GM12878 (cell line): ENCODE results near the gene GGA2. TPM values are rescaled to one million over a fixed set of nuclear protein-coding genes. Genes with fewer than 3 reads are reported as not detected.

Source experiments
- ATAC-seq: fragments of 200-7000 bp; cut with Tn5 transposase; 3 replicates; pipeline ENCODE4 v1.9.1; 2020; ENCODE audit warnings: mild to moderate bottlenecking, moderate library complexity
- BruUV-seq: library from RNA; stranded (reverse); fragments of 400-500 nt; replicated peaks from 2 replicates; lab custom pipeline; 2021; lab: Mats Ljungman, UMichigan
- CTCF ChIA-PET: fragments of 300-600 bp; sonication (Branson Sonifier 250); formaldehyde crosslinking; extraction: SDS; loops from one replicate; lab custom pipeline; 2021; ENCODE audit warnings: inconsistent platforms; lab: Yijun Ruan, JAX
- POLR2A ChIA-PET: fragments of 350-600 bp; formaldehyde crosslinking; extraction: SDS; loops from one replicate; lab custom pipeline; 2021; ENCODE audit warnings: inconsistent platforms; lab: Charles Lee
- RAD21 ChIA-PET: fragments of 300-600 bp; sonication (Branson Sonifier 250); formaldehyde crosslinking; loops from one replicate; lab custom pipeline; 2023; ENCODE audit warnings: antibody characterized with exemption; ENCODE audit not compliant: unreplicated experiment; lab: Charles Lee
- SMC1A ChIA-PET: fragments of 300-600 bp; sonication (Branson Sonifier 250); formaldehyde crosslinking; loops from one replicate; lab custom pipeline; 2023; ENCODE audit not compliant: unreplicated experiment, uncharacterized antibody; lab: Charles Lee
- DNase-seq: peaks from one replicate; pipeline ENCODE4 v3.0.0-alpha.2; 2011; ENCODE audit warnings: low read depth, low spot score
- FAIRE-seq: peaks from 3 replicates; lab custom pipeline; 2011; peaks lifted over from hg19 to GRCh38; lab: Jason Lieb, UNC
- H2AFZ ChIP-seq: 2 replicates; pipeline ENCODE4 v1.6.0; 2011; ENCODE audit warnings: low read depth, low read length, control low read depth; ENCODE audit not compliant: control insufficient read depth
- H3K27ac ChIP-seq: 2 replicates; pipeline ENCODE4 v1.5.1; 2011; ENCODE audit warnings: control low read depth; ENCODE audit not compliant: control insufficient read depth, insufficient read depth
- H3K27me3 ChIP-seq, 2 experiments: replicated peaks in 1 of 2; 2 replicates each; pipeline versions ENCODE4 v1.6.0 to v1.6.1; 2011; ENCODE audit warnings: low read length in 1 of 2; ENCODE audit not compliant: control insufficient read depth in 2 of 2, insufficient read depth in 2 of 2
- H3K36me3 ChIP-seq, 2 experiments: 2 replicates each; pipeline ENCODE4 v1.5.1; 2011; ENCODE audit warnings: low read length in 1 of 2; ENCODE audit not compliant: control insufficient read depth in 2 of 2, insufficient read depth in 2 of 2
- H3K4me1 ChIP-seq: 2 replicates; pipeline ENCODE4 v1.6.1; 2011; ENCODE audit warnings: mild to moderate bottlenecking, low read length, moderate library complexity, mixed read lengths; ENCODE audit not compliant: control insufficient read depth, insufficient read depth
- H3K4me2 ChIP-seq: 2 replicates; pipeline ENCODE4 v1.6.0; 2011; ENCODE audit warnings: control low read depth; ENCODE audit not compliant: control insufficient read depth, insufficient read depth
- H3K4me3 ChIP-seq: fragments of 200-600 bp; sonication (generic); 2 replicates; pipeline ENCODE4 v1.5.1; 2016
- H3K79me2 ChIP-seq: 2 replicates; pipeline ENCODE4 v1.6.0; 2011; ENCODE audit warnings: low read length; ENCODE audit not compliant: control insufficient read depth, insufficient read depth
- H3K9ac ChIP-seq: 2 replicates; pipeline ENCODE4 v1.8.0; 2011; ENCODE audit warnings: low read length, control low read depth, mixed read lengths; ENCODE audit not compliant: control insufficient read depth, insufficient read depth
- H3K9me3 ChIP-seq: replicated peaks from 3 replicates; pipeline ENCODE4 v1.5.1; 2011; ENCODE audit warnings: mild to moderate bottlenecking, low read length; ENCODE audit not compliant: control insufficient read depth, insufficient read depth
- H4K20me1 ChIP-seq: 2 replicates; pipeline ENCODE4 v1.6.0; 2011; ENCODE audit not compliant: control insufficient read depth, insufficient read depth
- WGBS: methylation state at CpG from one replicate; pipeline ENCODE4 v1.1.6; 2016; ENCODE audit warnings: low lambda C conversion rate; ENCODE audit not compliant: insufficient replicate concordance, insufficient coverage; ENCODE audit errors: missing lambda C conversion rate; 5-methylcytosine and 5-hydroxymethylcytosine counted together
- in situ Hi-C: fragments of 300-500 bp; cut with MboI; formaldehyde crosslinking; loops from 9 replicates; pipeline ENCODE4 v1.14.3; 2018; ENCODE audit warnings: mixed read lengths
- intact Hi-C: fragments of 100-400 bp; cut with micrococcal nuclease; formaldehyde crosslinking; loops from one replicate; pipeline ENCODE4 v1.14.2; 2022; ENCODE audit not compliant: unreplicated experiment
- polyA plus RNA-seq, 11 experiments: library from polyadenylated mRNA; depleted of rRNA in 4 of 11; unstranded in 6 of 11; stranded (reverse) in 5 of 11; fragments of >200 nt; fragmentation: Nextera tagmentation in 4 of 11; fragmentation: Illumina TruSeq in 1 of 11; extraction: Ambion mirVana in 4 of 11; extraction: Trizol in 1 of 11; gene quantifications; 1 replicate in 1 of 11; 2 replicates in 10 of 11; pipeline versions ENCODE4 v1.2.1 to v1.2.3, GENCODE V29; 2011 to 2016; ENCODE audit warnings: inconsistent platforms in 2 of 11, missing spikeins in 2 of 11, low read depth in 1 of 11
- total RNA-seq, 4 experiments: library from RNA; depleted of rRNA in 3 of 4; stranded (reverse); fragments of >200 nt in 3 of 4; fragmentation: Illumina TruSeq in 1 of 4; extraction: Trizol in 1 of 4; gene quantifications; 2 replicates each; pipeline versions ENCODE4 v1.2.1 to v1.2.3, GENCODE V29; 2013 to 2021
- TF ChIP-seq, protein P1 (sequence below): fragments of 450-650 bp; conservative IDR thresholded peaks from 2 replicates; pipeline ENCODE4 v1.6.1; 2017; ENCODE audit warnings: mild to moderate bottlenecking, moderate library complexity
- TF ChIP-seq, protein P2 (sequence below): fragments of 450-650 bp; IDR thresholded peaks from 2 replicates; pipeline ENCODE4 v1.6.1; 2016; ENCODE audit warnings: mild to moderate bottlenecking

The GGA2 gene
- total and polyA plus RNA-seq, 10 of the 15 experiments (the other 5 are each of a cell fraction or from before 2014, with no cell fraction given), result 14.1 to 153 (median 86.6) TPM

DNA sequence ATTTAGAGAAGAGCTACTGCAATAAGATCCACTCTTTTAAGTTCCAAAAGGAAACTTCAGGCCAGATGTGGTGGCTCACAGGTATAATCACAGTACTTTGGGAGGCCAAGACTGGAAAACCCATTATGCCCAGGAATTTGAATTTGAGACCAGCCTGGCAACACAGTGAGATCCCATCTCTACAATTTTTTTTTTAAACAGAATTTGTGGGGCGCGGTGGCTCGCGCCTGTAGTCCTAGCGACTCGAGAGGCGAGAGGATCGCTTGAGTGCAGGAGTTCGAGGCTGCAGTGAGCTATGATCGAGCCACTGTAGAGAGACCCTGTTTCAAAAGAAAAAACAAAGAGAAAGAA lies 58.1 kb downstream of the GGA2 start:
- DNase-seq (no peak), FAIRE-seq (no peak), ATAC-seq (no peak; the same call in 2 of the 3 replicates)
- no TSS peak for BruUV-seq
- Histone ChIP-seq H3K9ac (peak overlapping the region; percentile 72), H3K4me1 (0 out of 2 replicates have a peak, but pooled peaks cover 4% of the 10 kb centered on the region), H3K79me2 (peaks cover 6% of the 10 kb centered on the region), H3K4me3 (peak overlapping the region; percentile 79), H3K36me3 (no peaks in the 10 kb centered on the region; a peak in 1 of 4 replicates), H3K9me3 (no peaks in the 10 kb centered on the region), H4K20me1 (no peaks in the 10 kb centered on the region), H3K27me3 (no peaks in the 10 kb centered on the region), H3K27ac (peak overlapping the region; percentile 58), H2AFZ (peak overlapping the region; percentile 92), H3K4me2 (peak overlapping the region; percentile 100)
- ChIA-PET CTCF (interaction anchor here (0.8 to 4.6 kb wide), 3 partner anchors 17 to 93 kb away, joined by 3 to 32 read pairs (median 14); no protein-coding TSS in a partner anchor), POLR2A (interaction anchor here (0.6 kb wide), 1 partner anchor 39 kb away, joined by 3 read pairs; no protein-coding TSS in a partner anchor), SMC1A (interaction anchor here (0.7 to 1.8 kb wide), 3 partner anchors 15 to 55 kb away, joined by 4 to 8 read pairs (median 4); no protein-coding TSS in a partner anchor), RAD21 (interaction anchor here (1.0 kb wide), 1 partner anchor 16 kb away, joined by 3 read pairs; no protein-coding TSS in a partner anchor)
- in situ Hi-C loops, result no loop called here
- 57% methylated on average over 10 of the region's 10 CpGs for WGBS
- intact Hi-C loops, result loop anchor here (5.0 kb wide), 1 partner anchor 55 kb away; no protein-coding TSS in a partner anchor
- TF ChIP-seq, protein P1, sequence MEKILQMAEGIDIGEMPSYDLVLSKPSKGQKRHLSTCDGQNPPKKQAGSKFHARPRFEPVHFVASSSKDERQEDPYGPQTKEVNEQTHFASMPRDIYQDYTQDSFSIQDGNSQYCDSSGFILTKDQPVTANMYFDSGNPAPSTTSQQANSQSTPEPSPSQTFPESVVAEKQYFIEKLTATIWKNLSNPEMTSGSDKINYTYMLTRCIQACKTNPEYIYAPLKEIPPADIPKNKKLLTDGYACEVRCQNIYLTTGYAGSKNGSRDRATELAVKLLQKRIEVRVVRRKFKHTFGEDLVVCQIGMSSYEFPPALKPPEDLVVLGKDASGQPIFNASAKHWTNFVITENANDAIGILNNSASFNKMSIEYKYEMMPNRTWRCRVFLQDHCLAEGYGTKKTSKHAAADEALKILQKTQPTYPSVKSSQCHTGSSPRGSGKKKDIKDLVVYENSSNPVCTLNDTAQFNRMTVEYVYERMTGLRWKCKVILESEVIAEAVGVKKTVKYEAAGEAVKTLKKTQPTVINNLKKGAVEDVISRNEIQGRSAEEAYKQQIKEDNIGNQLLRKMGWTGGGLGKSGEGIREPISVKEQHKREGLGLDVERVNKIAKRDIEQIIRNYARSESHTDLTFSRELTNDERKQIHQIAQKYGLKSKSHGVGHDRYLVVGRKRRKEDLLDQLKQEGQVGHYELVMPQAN, result no peak
- TF ChIP-seq, protein P2, sequence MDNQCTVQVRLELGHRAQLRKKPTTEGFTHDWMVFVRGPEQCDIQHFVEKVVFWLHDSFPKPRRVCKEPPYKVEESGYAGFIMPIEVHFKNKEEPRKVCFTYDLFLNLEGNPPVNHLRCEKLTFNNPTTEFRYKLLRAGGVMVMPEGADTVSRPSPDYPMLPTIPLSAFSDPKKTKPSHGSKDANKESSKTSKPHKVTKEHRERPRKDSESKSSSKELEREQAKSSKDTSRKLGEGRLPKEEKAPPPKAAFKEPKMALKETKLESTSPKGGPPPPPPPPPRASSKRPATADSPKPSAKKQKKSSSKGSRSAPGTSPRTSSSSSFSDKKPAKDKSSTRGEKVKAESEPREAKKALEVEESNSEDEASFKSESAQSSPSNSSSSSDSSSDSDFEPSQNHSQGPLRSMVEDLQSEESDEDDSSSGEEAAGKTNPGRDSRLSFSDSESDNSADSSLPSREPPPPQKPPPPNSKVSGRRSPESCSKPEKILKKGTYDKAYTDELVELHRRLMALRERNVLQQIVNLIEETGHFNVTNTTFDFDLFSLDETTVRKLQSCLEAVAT, result peak; percentile 47
